Stimulated activated CD8-positive, alpha-beta memory T cell treated with anti-CD3 and anti-CD28 coated beads, Interleukin-4, amount 100 ng/mL, for 24 hours (primary cell): ENCODE measurements around the gene SUPT6H.
"Not testable (repeated sequence)": the region's sequence is repeated elsewhere in the genome, so short reads cannot be mapped to it uniquely, and the experiment has no call there.

Experiments
- DNase-seq: peaks from one replicate; pipeline ENCODE4 v3.0.0-alpha.2; 2020; ENCODE audit warnings: low read depth

The SUPT6H gene

GRCh38 chr17:28648698-28649097 lies 13.3 kb upstream of the SUPT6H start:
- DNase-seq: no peak

GRCh38 chr17:28655160-28655559 lies 6.8 kb upstream of the SUPT6H start:
- DNase-seq: no peak

- DNase-seq: no peak
Observed at GRCh38 chr17:28657756-28658155, 4.2 kb upstream of the SUPT6H start.

- DNase-seq: not testable (repeated sequence)
Observed at GRCh38 chr17:28658342-28658741, 3.7 kb upstream of the SUPT6H start.

- not testable (repeated sequence) for DNase-seq
Observed at GRCh38 chr17:28658766-28659496, 3.1 kb upstream of the SUPT6H start.

- not testable (repeated sequence) for DNase-seq
Observed at GRCh38 chr17:28659497-28659881, 2.5 kb upstream of the SUPT6H start.

GRCh38 chr17:28662527-28662829 lies 473 bp downstream of the SUPT6H start:
- no peak for DNase-seq

GRCh38 chr17:28663723-28664122 lies 1.7 kb downstream of the SUPT6H start:
- no peak for DNase-seq

- DNase-seq: no peak
Observed at GRCh38 chr17:28665994-28666393, 4.0 kb downstream of the SUPT6H start.

GRCh38 chr17:28667870-28668269 lies 5.9 kb downstream of the SUPT6H start:
- no peak for DNase-seq

GRCh38 chr17:28669918-28670317 lies 7.9 kb downstream of the SUPT6H start:
- no peak for DNase-seq

GRCh38 chr17:28675490-28675889 lies 13.5 kb downstream of the SUPT6H start:
- DNase-seq: no peak

GRCh38 chr17:28675980-28676379 lies 14.0 kb downstream of the SUPT6H start:
- no peak for DNase-seq

GRCh38 chr17:28682655-28683054 lies 20.6 kb downstream of the SUPT6H start:
- DNase-seq: no peak

GRCh38 chr17:28684963-28685362 lies 23.0 kb downstream of the SUPT6H start:
- DNase-seq: no peak

- DNase-seq: no peak
Observed at GRCh38 chr17:28685366-28685765, 23.4 kb downstream of the SUPT6H start.

GRCh38 chr17:28686296-28686695 lies 24.3 kb downstream of the SUPT6H start:
- DNase-seq: no peak

GRCh38 chr17:28688481-28688880 lies 26.5 kb downstream of the SUPT6H start:
- no peak for DNase-seq

- DNase-seq: no peak
Observed at GRCh38 chr17:28689011-28689410, 27.0 kb downstream of the SUPT6H start.

GRCh38 chr17:28693869-28694268 lies 31.9 kb downstream of the SUPT6H start:
- DNase-seq: no peak

- no peak for DNase-seq
Observed at GRCh38 chr17:28698253-28698941, 36.4 kb downstream of the SUPT6H start.

- no peak for DNase-seq
Observed at GRCh38 chr17:28700278-28700677, 38.3 kb downstream of the SUPT6H start.

GRCh38 chr17:28700830-28701492 lies 39.0 kb downstream of the SUPT6H start:
- DNase-seq: no peak
